A172 (cell line): ENCODE measurements around the gene PLA2G4B. TPM values are rescaled to one million over a fixed set of nuclear protein-coding genes. Genes with fewer than 3 reads are reported as not detected.

ENCODE experiments used
- DNase-seq: peaks from one replicate; pipeline ENCODE4 v3.0.0-alpha.2; 2015; ENCODE audit warnings: low spot score
- total RNA-seq: library from RNA; depleted of rRNA; stranded (reverse); fragments of >200 nt; shearing (Covaris generic); gene quantifications from 2 replicates; pipeline ENCODE4 v1.2.3, GENCODE V29; 2014

PLA2G4B gene
- total RNA-seq, 1 experiment from 2014 or later = 0.57 TPM

DNA sequence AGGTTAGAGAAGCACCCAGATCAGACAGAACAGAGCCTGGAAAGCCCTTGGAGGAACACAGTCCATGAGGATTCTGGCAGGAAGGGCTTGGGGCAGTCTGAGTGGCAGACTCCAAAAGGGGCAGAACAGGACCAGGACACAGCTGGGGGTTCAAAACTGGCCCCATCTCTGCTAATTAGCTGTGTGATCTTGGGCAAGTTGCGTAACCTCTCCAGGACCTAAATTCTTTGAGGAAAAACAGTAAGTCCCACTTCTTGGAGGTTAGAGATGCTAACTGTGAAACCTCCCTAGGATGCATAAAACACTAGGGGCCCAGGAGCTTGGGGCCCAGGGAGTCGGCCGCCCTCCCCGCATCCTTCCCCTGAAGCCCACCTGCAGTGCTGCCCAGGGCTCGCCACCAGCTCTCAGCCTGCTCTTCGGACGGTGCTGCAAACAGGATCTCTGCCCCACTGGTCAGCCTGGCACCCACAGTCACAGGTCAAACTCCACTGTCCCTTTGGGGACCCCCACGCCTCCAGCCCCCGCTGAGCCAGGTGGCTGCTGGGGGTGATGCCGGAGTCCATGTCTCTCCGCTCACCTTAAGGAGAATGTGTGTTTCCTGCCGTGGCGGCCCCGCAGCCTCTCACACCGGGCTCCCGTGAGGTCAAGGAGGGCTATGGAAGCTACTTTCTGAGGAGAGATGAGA is 12.0 kb downstream of the PLA2G4B start:
- DNase-seq = no peak

DNA sequence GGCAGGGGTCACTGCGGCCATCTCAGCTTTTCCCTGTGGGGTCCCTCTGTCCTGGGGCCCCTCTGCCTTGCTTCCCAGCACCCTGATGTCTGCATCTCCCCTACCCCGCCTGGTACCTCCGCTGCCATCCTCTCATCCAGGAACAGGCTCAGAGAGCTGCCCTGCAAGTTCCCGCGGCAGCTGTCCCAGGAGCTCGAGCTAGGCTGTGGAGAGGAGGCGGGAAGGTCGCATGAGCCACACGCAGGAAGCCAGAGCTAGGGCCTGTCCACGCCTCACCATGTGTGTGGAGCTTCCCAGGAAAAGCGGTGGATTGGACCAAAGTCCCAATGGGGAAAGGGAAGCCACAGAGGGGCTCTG is 12.5 kb downstream of the PLA2G4B start:
- no peak for DNase-seq

DNA sequence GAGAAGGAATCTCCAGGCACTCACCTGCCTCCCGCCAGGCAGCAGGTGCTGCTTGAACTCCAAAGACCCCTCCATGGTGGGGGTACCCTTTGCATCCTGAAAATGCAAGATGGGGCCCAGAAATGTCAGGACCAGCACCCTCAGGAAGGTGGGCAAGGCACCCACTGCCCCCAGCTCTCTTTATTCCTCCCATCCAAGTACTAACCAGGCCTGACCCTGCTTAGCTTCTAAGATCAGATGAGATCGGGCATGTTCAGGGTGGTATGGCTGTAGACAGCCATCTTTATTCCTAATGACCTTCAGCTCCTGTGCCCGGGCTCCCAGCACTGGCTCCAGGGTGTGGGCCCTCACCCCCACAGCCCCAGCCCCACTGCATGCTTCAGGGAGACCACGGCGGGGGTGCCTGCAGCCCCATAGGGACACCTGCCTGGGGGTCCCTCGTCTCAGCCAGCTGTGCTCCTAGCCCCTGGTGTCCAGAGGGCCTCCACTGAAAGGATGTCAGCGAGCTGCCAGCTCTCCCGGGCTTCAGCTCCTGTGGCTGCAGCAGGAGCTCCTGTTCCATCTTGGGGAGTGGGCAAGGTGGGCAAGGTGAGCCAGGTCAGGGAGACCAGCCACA is 13.2 kb downstream of the PLA2G4B start:
- no peak for DNase-seq

DNA sequence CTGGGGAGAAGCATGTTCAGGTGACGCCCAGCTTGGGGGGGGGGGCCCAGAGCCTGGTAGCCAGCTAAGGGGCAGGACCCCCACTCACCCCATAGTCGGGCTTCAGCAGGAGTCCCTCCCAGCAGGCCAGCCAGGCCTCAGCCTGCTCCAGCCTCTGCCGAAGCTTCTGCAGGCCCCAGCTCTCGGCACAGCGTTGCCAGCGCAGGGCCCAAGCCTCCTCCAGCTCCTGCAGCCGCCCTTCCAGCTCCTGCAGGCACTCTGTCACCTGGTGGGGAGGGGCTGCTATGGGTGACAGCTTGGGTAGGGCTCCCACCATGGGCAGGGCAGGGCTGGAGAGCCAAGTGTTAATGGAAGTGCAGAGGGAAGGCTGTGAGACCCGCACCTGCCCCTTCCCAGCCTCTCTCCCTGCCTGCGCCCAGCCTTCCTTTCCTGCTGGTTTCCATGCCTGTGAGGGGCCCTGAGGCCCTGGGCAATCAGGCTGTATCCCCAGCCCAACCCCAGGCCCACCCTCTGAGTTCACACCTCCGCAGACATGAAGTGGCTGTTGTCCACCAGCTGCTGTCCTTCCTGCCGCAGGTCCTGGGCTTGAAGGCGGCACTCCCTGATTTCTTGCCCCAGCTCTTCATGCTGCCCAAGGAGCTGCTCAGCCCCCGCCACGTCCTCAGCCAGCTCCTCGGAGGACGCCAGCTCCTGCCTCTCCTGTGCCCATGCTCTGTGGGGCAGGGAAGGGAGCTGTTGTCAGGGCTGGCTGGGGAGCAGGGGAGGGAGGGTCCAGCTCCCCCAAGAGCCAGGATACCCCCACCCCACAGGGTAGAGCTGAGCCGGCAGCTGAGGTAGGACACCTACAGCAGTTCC is 14.3 kb downstream of the PLA2G4B start:
- DNase-seq = no peak

DNA sequence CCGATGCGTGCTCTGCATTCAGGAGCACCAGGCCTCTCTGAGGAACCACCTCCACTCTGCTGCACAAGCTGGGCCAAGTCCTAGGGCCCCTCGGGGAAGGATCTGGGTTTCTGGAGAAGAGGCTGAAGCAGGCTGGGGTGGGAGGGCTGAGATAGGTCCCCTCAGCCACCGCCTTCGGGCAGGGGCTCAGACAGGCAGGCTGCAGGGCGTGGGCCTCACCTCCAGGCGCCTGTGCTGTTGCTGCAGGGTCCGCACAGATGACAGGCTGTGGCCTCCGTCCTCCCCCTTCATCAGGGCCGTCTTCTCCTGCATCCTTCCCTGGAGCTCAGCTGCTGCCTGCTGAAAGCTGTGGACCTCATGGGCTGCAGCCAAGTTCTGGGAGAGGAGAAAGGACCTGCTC is 15.2 kb downstream of the PLA2G4B start:
- DNase-seq = no peak

DNA sequence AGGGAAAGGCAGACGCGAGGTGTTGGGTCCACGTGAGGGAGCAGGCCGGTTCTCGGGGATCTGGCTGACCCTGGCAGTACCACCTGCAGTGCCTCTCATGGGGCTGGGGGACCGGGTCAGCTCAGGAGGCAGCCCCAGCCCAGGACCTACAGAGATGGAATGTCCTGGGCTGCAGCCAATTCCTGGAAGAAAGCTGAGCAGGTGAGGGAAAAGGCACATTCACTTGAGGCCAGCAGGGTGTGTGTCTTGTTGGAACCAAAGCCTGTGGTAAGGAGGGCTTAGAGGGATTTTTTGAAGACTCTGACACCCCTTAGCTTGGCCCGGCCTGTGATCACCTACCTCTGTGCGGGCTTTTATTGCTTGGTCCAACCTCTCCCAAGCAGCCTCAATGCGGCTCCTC is 15.8 kb downstream of the PLA2G4B start:
- DNase-seq = no peak

DNA sequence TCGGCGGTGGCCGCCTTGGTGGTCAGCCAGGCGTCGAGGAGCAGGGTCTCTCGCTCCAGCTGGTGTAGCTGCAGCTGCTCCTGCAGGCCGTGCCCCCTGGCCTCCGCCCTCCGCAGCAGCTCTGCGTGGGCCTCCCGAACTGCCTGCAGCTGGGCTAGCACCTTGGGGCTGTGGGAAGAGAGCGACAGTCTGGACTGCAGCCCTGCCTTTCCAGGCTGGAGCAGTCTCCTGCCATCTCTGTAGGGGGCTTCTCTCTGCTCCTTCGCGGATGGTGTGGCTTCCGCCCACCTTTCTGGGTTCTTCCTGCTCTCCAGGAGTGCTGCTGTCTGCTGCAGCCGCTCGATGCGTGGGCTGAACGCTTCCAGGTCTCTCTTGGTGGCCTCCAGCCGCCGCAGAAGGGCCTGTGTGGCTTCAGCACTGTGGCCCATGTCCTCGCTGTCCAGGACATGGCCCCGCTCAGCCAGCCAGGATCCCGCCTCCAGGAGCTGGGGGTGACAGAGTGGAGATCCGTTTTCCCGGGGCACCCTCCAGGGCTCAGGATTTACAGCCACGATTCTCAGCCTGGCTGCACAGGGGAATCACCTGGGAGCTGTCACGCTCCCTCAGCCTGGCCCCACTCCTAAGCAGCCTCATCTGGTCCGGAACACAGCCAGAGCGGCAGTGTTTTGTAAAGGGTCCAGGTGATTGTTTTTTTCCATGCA is 16.8 kb downstream of the PLA2G4B start:
- DNase-seq = no peak

DNA sequence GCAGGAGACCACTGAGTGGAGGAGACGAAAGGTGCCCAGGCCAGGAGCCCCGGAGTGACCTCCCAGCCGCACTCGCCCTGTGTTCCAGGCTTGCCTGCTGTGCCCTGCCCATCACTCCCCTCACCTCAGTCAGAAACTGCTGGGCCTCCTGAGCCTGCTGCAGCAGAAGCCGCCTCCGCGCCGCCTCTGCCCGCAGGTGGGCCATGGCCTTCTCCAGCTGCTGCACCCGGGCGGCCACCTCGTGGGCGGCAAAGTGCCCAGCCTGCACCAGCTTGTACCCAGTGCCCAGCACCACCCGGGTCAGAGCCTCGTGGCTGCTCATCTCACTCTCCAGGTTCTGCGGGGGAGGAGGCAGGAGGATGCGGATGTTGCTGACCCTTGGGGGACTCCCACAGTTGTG is 17.6 kb downstream of the PLA2G4B start:
- DNase-seq = no peak

DNA sequence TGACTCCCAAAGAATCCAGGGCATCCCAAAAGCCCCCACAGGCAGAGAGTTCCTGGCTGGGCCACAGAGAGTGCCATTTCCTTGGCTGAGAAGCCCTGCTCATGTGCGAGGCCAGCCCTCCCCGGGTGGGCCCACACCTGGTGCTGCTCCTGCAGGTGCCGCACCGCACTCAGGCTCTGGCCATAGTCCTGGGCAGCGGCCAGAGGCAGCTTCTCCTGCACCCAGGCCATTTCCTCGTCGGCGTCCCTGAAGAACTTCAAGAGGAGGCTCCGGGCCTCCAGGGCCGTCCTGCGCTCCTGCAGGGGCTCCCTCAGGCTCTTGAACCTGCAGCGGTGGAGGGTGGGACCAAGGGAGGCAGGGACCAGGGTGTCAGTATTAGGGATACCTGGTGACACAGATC is 18.1 kb downstream of the PLA2G4B start:
- DNase-seq = no peak

DNA sequence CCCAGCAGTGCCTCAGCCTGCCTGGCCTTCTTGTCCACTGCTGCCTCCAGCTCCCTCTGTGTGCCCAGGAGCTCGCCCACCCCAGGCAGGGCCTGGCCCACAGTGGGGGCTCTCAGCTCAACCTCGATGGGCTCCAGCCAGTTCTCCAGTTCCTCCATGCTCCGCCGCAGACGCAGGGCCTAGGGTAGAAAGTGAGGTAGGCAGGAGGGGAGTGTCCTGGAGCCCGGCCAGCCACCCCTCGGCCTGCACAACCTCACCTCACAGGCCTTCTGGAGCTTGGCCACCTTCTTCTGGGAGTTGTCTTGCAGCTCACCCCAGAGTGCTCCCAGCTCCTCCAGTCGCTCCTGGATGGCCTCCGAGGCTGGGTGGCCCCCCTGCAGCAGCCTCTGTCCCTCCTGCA is 18.7 kb downstream of the PLA2G4B start:
- DNase-seq = no peak

DNA sequence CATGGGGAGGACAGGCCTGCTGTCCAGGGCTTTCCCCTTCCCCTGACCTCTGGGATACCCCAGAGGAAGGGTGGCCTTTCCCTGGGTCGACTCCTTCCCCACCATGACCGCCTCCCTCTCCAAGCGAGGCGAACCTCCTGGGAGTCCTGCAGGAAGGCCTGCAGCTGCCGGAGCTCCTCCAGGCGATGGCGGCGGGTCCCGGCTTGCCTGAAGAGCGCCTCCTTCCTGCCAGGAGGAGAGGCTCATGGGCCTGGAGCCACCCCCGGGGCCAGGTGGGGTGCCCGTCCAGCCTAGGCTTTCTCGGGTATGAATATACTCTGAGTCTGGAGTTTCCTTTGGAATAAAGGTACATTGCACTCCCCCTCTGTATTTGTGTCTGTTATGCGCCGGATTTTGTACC is 20.1 kb downstream of the PLA2G4B start:
- DNase-seq = no peak

DNA sequence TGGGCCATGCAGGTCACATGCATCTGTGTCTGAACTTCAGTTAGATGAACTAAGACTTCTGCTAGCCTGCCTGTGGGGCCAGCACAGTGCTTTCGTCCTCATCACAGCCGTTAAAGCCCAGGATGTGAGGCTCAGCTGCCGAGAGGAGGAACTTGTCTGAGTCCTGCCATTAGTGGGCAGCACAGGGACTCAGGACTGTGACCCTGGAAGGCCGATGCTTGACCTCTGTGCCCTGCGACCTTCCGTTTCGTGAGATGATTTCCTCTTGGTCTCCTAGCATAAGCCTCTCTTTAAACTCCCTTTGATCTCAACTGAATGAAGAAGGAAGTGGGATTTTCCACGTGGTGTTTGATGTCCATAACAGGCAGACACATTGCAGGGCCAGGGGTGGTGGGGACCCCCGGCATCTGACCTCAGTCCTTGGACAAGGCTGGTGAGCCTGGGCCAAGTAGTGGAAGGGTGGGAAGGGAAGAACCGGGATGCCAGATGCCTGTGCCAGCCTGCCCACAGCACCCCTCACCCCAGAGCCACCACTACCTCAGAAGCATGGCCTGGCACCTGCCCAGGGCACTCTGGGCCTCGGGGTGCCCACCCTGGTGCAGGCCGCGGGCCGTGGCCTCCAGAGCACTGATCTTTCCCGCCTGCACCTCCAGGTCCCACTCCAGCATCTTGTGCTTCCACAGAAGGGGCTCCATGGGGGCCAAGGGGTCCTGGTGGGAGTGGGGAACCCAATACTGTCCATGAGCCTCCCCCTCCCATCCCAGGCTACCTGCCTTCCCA is 21.6 kb downstream of the PLA2G4B start:
- DNase-seq = no peak

DNA sequence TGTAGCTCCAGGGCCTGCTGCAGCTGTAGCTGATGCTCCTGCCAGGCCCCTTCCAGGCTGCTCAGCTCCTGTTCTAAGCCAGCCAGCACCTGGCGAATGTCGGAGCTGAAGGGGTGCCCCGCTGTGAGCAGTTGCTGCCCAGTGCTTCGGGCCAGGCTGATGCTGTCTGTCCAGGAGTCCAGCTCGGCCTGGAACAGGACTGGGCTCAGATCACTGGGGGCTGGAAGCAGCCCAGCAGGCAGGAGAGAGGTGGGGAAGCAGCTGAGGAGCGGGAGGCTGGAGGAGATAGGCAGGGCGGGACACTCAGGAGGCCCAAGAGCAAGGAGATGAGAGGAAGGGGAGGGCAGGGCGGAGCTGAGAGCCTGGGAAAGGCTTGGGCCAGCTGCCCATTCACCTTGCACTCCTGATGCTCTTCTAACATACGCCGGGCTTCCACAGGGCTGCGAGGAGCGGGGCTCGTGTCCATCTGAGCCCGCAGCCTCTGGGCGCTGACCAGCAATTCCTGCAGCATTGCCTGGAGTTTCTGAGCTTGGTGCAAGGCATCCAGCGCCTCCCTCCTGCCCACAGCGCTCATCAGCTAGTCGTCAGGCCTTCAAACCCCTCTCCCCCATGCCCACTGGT is 23.2 kb downstream of the PLA2G4B start:
- DNase-seq = no peak

DNA sequence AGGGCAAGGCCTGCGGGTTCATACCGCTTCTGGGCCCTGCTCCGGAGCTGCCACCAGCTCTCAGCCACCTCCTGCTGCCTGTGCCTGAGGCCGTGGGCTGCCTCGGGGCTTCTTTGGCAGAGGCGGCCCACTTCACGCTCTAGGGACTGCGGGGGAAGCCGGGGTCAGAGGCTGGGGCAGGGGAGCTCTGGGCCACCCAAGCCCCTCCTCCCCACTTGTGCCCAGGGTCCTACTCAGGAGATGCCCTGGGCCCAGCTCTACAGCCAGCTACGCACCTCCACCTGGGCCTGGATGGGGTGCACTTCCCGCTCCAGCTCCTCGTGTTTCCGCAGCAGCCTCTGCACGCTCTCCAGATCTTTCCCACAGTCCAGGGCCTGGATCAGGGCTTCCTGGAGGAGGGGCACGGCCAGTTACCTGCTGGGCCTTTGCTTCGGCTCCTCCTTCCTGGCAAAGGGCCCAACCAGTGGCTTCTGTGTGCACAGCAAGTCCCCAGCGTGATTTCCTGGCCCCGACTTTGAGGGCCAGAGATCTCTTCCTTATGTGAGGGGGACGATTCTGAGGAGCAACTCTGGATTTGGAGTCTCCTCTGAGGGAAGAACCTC is 24.0 kb downstream of the PLA2G4B start:
- no peak for DNase-seq

DNA sequence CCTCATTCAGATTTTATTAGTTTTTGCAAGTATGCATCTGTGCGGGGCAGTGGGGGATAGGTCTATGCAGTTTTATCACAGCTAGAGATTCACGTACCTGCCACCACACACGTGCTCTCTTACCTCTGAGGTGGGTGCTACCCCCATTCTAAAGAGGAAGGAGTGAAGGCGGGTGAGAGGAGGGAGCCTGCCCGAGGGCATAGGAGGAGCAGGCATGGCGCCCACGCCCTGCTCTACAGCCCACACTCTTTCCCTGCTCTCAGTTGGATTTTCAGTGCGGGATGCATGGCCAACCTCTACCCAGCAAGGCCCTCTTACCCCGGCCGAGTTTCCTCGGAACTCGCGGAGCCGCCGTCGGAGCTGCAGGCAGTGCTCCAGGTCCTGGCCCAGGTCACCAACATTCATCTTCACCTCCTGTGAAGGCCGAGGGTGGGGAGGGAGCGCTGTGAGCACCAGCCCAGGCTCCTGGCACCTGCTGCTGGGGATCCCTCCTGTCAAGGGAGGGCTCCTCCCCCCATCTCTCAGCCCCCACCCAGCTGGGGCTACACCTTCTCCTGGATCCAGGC is 26.9 kb downstream of the PLA2G4B start:
- DNase-seq = no peak

DNA sequence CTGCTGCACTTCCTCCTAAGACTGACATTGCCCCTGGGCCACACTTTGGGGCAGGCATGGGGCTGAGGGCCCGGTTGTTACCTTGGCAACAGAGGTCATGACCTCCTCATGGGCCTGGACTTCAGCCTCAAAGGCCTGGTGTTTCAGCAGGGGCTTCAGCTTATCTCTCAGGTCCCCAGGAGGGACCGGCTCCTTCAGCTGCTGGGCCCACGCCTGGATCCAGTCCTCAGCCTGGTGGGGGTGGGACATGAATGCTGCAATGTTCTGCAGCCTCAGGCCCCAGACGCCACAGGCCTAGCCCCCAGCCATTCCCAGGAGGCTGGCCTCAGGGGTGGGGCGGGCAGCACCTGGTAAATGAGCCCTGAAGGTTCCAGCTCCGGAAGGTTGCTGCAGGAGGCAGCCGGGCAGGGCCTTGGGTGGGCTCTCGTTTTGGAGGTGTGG is 27.6 kb downstream of the PLA2G4B start:
- no peak for DNase-seq

DNA sequence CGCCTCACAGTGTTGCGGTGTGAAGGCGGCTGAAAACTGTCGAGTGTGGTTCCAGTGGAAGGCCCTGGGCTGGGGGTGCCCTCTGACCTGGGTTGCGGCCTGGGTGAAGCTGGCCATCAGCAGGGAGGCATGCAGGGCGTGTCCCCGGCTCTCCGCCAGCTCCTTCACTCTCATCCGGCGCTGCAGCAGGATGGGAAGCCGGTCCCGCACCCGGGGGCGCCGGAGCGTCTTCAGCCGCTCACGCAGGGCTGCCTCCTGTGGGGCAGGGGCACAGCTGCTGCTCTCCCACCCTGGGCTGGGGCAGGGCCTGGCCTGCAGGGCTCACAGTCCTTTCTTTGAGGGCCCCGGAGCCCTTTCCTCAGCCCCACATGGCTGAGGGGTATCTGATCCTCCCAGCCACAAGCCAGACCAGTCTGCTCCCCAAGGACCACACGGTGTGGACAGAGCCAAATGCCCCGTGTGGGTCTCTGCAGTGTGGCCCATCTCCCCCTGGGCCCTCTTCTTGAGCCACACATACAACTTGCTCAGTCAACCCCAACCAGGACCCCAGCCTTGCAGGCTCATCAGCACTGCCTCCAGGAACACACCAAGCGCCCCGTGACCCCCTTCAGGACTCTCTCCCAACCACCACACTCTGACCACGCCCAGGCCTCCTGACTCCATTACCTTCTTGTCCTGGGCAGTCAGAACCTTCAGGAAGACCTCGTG is 28.4 kb downstream of the PLA2G4B start:
- no peak for DNase-seq

DNA sequence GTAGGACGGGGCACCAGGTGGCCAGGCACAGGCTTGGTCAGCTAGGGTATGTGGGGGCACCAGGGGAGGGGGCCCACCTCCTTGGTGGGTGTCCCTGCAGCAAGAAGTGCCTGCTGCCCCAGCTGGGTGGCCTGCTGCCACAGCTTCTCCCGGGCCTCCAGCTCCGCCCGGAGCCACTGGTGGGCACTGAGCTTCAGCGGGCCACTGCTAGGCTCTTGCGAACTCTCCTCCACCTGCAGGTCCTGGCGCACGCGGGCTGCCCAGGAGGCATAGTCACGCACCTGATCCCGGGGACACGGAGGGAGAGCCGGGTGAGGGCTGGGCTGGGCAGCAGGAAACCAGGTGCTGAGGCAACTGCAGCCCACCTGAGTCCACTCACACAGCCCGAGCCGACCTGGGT is 29.7 kb downstream of the PLA2G4B start:
- no peak for DNase-seq

DNA sequence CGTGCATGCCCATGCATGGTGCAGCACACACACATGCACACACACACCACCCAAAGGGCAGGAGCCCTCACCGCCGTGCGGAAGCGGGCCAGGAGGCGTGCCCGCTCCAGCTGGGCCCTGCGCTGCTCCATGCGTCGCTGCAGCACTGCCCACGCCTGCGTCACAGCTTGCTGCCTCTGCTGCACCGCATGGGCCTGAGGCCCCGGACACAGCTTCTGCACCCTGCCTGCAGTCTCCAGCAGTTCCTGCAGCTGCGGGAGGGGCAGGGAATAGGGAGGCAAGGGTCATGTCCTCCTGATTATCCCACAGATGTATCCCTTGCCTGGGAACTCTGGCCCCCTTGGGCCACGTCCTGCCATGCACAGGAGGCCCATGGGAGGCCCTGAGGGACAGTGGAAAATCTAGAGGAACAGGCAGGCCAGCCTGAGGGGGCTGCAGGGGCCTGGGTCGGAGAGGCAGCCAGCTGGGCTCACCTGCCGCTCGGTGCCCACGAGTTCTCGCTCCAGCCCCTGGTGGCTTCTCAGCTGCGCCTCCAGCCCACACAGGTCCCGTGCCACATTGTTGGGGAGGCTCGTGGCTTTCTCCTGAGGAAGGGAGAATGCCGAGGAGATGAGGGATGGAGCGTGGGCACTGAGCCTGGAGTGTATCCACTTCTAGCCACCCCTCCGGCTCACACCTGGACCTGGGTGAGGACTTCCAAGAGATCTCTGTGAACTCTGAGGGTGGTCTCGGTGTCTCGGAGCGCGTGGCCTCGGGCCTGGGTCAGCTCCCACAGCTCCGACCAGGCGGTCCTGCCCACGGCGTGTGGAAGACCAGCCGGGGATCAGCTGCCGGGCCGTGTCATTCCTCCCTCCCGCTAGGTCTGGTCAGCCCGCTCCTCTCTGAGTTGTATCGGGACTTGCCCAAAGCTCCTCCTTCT is 31.4 kb downstream of the PLA2G4B start:
- DNase-seq = no peak
